Renal cortex interstitium (tissue), 11 donors: ENCODE data around the gene PPIL6. TPM values are rescaled to one million over a fixed set of nuclear protein-coding genes. Genes with fewer than 3 reads are reported as not detected.

Source experiments
- DNase-seq, 11 donors: peaks; one replicate each; pipeline ENCODE4 v3.0.0-alpha.2; 2013; ENCODE audit warnings: low read depth in 9 of 11, low spot score in 4 of 11; ENCODE audit errors: extremely low read depth in 1 of 11
- polyA plus RNA-seq, 3 donors: library from polyadenylated mRNA; unstranded; fragments of 120-200 nt; gene quantifications; one replicate each; pipeline ENCODE4 v1.2.1, GENCODE V29; 2013; ENCODE audit not compliant: insufficient read length in 3 of 3

PPIL6 gene
- polyA plus RNA-seq, 3 donors: 16.7 to 19.1 (median 17.1) TPM

DNA sequence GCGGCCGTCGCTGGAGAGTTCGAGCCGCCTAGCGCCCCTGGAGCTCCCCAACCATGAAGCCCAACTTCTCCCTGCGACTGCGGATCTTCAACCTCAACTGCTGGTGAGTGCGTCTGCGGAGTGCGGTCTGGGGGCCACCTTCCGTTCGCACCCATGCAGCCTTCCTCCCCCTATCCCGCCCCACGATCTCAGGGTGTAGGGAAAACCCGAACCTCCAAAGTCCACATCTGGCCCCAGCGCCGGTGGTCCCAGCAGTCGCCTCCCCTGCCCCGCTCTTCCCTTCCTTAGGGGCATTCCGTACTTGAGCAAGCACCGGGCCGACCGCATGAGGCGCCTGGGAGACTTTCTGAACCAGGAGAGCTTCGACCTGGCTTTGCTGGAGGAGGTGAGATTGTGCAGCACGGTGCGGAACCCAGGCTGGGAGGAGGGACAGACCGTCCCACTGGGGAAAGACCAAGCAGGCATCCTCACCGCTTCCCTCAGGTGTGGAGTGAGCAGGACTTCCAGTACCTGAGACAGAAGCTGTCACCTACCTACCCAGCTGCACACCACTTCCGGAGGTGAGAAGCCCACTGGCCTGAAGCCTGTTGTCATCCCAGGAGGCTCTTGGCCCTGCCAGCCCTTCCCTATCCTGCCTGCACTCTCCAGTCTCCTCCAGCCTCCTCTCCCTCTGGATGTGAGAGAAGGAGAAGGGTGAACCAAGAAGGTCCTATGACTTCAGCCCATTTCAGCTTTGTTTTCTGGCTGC, 815 bp upstream of the PPIL6 start:
- DNase-seq: peak in 3 of 11 donors; percentile 43 to 52 (median 43)

DNA sequence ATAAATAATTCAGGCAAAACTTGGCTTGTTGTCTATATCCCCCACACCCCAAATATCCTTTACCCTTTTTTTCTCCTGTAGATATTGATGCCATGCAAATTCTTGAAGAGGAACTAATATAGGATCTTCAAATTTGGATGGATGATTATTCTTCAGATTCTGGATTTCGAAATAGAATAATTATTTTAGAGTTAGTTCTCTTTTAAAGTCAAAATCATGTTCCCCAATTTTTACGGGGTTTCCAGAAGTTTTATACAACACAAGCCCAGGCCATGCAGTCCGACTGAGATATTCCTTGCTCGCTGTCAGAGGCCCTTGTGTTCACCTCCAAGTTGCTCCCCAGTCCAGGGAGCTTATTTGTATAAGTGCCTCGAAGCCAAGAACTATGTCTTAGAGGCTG, 4.4 kb downstream of the PPIL6 start:
- no peak for DNase-seq

DNA sequence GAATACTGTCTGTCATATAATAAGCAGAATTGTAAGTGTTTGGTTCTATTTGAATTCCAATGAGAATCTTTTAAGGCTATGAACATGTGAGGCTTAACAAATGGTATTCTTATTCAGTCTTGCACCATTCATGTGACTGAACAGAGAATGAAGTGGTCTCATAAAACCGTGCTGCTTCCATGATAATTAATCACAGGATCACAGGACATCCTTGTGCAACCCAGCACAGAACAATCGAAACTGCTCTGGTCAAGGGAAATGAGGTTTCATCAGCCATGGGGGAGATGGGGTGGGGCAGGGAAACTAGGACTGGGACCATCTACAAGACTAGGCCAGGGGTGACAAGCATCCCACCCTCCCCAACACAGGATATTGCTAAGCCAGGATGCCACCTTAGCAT, 6.0 kb downstream of the PPIL6 start:
- DNase-seq: no peak

DNA sequence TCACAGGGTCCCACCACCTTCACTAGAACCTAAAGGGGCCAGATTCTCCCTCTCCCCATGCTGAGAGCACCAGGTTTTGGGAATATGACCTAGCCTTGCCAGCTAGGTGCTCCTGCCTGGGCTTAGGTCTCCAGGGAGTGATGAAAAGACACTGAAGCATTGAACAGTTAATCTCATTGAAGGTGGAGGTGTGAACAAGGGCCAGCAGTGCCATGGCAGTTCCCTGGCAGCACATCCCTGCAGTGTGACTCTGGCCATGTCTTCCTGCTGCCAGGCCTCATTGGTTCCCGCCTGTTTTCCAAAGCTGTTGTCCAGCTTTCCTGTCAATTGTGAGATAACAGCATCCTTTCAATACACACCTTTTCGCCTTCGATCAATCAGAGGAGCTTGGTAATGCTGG, 10.9 kb downstream of the PPIL6 start:
- no peak for DNase-seq

DNA sequence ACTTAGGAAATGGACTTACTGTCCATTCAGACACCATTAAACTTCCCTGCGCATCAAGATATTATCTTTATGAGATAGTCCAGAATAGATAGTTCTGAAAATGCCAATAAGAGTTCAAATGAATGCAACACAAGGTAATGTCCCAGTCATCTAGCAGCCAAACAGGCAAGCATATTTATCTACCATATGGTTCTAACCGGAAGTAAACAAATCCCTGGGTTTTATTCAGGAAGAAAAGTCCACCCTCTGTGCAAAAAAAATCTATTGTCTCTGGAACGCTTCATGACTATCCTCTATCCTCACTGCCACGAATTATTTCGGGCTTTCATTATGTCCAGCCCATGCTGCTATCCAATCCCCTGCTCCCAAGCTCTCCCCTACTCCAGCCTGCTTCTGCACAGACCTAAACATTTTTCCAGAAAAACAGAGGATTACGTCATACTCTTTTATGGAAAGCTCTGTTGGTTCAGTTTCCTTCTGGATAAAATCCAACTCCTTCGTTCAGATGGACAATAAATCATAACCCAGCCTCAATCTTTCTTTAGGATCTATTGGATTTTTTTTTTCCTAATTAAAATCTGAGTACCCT, 11.4 kb downstream of the PPIL6 start:
- DNase-seq: peak in 4 of 11 donors; percentile 19 to 46 (median 30)

DNA sequence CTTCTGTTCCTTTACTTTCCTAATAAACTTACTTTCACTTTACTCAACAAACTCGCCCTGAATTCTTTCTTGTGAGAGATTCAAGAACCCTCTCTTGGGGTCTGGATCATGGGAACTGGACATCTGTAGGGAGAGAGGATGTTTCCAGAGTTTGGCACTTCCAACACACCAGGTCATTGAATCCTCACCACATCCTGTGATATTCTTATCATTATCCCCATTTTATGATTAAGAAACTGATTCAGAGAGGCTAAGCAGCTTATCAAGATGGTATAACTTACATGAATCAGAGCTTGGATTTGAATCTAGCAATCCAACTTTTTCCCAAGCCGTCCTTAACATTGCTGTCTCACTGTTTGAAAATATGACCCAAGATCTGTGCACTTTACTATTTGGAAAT, 15.5 kb downstream of the PPIL6 start:
- DNase-seq: no peak

DNA sequence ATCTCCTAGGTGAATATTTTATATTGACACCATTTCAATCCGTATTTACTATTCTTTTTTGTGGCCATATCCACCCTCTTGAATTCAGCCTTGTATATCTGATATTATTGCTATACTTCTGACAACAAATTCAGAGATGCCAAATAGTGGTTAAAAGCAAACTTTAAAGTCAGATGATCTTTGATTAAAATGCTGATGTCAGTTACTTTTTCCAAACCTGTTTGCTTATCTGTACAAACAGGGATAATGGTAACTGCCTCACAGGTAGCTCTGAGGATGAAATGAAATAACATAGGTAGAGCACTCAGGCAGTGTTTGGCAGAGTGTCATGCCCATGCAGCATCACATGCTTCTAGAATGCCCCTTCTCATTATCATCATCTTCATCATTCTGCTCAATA, 19.2 kb downstream of the PPIL6 start:
- no peak for DNase-seq

DNA sequence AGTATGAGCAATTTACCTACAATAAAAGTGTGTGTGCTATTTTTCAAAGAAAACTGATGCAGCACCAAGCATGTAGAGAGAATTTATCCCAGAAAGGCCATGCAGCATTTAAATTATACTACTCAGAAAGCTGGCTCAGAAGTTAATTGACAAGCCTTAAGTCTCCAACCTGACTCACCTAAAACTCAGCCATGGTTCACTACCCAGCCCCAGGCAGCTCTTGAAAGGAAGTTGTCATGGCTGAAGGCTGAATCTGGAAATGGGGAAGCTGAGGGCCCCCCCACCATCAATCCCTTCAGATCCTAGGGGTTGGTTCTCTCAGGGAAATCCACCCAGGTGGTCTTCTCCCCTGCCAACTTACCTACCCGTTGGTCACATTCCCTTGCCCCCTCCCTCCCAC, 19.7 kb downstream of the PPIL6 start:
- DNase-seq: peak in 2 of 11 donors; percentile 23 to 39

DNA sequence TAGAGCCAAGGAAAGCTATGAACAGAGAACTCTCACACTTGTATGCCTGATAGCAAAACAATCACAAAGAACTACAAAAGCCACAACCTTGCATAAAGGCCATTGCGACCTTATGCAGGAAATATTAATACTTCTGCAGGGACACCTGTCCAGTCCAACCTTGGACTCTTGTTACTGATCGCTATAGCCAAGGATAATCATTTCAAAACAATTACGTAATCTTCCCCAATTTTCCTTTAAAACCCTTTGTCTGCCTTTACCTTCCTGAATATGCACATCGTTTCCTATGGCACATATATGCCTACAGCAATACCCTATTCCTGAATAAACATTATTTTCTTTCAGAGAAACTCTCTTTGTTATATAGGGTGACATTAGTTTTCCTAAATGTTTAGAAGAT, 22.8 kb downstream of the PPIL6 start:
- no peak for DNase-seq

DNA sequence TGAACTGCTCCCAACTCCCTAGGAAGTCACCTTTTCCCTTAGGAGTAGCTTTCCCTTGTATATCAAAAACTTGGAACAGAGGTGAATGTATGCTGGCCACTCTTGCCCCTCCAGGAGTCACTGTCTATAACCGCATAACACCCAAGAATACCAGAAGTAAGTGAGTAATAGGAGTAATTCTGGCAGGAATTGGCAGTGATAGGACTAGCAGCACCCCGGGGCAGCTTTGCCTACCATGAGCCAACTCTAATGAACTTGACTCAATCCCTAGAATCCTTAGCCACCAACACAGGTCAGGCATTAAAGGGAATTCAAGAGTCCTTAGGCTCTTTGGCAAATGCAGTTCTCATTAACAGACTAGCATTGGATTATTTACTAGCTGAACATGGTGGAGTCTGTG, 29.4 kb downstream of the PPIL6 start:
- DNase-seq: no peak

DNA sequence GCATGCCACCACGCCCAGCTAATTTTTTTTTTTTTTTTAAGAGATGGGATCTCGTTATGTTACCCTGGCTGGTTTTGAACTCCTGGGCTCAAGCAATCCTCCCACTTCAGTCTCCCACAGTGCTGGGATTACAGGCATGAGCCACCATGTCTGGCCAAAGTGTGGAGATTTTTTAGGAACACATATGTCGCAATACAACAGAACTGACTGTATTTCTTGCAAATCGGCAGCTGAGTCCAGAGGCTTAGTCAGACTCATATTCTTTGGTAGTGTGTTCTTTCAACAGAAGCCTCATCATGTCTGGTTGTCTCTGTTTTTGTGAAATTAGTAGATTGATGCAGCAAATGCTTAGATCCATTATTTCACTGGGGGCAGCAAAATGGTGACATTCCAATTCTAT, 34.2 kb downstream of the PPIL6 start:
- no peak for DNase-seq

DNA sequence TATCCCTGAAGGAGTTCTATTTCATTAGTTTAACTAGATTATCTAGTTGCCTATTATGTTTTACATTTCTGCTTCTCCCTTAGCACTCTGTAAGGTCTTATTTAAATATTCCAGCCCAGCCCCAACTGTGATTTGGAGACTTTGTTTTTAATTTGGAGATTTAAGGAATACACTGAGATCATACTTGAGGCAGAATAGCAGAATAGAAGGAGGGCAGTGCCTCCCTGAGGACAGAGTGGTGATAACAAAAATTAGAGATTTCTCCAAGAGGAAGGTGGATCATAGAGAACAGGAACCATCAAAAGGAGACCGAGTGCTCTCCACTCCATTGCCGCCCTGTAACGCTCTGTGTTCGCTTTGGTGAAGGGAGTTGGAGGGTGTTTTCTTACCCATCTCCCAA, 43.4 kb downstream of the PPIL6 start:
- no peak for DNase-seq

DNA sequence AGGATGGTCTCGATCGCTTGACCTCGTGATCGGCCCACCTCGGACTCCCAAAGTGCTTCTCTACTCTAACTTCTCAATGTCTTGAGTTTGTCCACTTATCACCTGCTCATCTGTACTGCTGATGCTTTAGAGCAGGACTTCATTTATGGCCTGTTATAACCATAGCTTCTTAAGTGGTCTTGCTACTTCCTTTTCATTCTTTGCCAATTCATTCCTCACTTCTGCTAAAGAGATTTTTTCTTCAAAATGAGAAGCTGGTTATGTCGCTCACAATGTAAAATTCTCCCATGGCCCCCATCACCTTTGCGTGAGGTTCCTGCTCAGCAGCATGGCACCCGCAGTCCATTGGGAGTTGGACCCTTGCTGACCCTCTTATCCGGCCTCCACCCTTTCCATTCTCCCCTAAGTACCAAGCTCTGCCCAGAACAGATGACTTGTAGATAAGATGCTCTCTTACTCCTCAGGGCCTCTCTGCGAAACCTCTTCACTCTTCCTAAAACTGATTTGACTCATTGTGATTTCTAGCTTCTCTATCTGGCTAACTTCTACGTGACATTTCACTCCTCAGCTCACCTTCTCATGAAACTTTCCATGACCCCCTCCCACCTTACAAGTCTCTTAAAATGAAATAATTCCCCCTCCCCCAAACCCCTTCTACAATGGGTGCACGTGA, 44.2 kb downstream of the PPIL6 start:
- DNase-seq: no peak

DNA sequence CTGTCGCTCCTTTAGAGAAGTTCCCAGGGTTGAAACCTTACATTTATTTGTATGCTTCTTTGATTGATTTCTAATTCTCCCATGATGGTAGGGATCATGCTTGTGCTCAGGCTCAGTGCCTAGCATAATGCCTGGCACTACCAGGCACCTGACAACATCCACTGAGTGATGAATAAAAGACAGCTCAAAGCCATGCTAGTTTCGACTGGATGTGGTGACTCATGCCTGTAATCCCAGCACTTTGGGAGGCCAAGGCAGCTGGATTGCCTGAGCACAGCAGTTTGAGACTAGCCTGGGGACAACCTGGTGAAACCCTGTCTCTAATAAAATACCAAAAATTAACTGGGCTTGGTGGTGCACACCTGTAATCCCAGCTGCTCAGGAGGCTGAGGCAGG, 46.5 kb downstream of the PPIL6 start:
- DNase-seq: no peak

DNA sequence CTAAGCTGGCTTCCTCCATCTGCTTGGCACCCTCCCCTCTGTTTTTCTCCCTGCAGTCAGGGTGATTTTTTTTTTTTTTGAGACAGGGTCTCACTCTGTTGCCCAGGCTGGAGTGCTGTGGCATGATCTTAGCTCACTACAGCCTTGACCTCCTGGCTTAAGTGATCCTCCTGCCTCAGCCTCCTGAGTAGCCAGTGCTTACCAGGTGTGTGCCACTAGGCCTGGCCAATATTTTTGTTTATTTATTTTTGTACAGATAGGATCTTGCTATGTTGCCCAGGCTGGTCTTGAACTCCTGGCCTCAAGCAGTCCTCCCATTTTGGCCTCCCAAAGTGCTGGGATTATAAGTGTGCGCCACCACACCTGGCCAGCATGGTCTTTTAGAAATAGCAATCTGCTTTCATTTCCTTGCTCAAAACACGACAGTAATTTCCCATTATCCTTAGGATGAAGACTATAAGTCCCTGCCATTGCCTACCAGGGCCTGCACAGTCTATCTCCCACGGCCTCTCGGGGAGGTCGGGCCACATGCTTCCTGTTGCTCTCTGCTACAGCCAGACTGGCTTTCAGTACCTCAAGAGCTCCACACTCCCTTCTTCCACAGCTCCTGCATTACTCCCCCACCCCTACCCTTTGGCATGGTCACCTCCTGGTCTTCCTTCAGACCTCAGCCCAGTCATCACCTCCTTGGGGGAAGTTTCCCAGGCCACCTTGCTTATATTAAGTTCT, 47.1 kb downstream of the PPIL6 start:
- no peak for DNase-seq

DNA sequence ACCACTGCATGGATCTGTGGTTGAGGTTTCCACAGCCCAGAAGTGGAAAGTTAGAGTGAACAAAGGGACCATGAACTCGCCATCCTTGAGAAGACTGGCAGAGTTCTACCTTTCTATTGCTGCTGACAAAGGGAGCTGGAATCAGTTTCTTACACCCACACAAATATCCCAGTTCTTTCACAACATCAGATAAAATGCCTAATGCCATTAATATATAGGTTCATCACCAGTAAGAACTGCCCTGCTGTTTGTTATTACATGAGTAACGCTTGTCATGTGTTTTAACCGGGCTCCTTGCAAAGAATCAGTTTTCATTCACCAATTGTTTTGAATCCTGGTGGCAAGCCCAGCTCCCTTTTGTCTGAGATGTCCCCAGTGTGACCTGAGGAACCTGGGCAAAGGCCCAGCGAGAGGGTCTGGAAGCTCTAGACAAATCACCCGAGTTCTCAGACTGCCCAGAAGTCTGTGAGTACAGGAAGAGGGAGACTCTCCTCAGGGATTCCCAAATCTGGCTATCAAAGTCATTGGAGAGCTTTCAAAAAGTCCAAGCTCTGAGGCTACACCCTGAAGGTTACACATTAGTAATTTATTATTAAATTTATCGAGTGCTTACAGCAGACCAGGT, 50.7 kb downstream of the PPIL6 start:
- DNase-seq: no peak

DNA sequence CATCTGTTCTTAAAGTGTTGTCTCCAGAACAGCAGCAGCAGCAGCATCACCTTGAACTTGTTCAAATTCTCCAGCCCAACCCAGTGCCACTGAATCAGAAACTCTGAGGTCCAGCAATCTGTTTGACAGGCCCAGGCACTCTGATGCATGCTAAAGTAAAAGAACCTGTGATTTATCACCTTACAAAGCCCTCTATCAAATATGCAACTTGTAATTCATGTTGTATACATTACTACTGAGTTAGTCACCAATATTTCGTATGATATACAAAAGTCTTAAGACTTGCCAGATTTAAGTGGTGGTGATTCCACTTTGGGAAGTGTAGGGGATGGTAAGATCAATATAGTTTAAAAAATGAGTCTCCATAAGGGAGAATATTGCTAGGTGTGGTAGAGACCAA, 52.2 kb downstream of the PPIL6 start:
- no peak for DNase-seq

DNA sequence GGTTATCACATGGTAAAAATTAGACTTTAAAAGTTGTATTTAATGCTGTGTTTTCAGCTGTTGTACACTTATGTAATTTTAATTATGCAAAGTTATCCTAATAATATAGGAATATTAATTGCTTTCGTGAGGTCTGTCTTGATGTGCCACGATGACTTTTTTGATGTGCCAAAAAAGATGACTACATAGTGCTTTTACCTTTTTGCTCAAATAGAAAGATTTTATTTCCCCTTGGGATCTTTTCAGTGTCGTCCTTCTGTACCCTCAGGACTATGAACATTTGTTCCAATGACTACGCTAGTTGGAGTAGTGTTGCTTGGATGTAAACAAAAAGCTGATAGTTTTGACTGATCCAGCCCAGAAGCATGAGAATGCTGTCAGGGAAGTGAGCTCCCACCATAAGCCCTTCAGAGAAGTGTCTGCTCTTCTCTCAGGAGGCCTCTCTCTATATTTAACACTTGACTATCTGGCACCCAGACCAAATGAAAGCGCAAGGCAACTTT, 56.9 kb downstream of the PPIL6 start:
- DNase-seq: no peak
